H9 (cell line): Measurements from ENCODE around the gene KANSL1. TPM values are rescaled to one million over a fixed set of nuclear protein-coding genes. Genes with fewer than 3 reads are reported as not detected.
A peak's percentile ranks its signal among the peaks of the same experiment; 100 is the strongest.

ENCODE experiments used
- DNase-seq: peaks from one replicate; pipeline ENCODE4 v3.0.0-alpha.2; 2017
- H2AFZ ChIP-seq: one replicate; pipeline ENCODE4 v1.6.1; 2013; ENCODE audit warnings: mild to moderate bottlenecking, low read length, control low read depth, moderate library complexity
- H2AK5ac ChIP-seq: 2 replicates; pipeline ENCODE4 v1.6.1; 2013; ENCODE audit warnings: low read length, control low read depth, mixed read lengths; ENCODE audit not compliant: insufficient read length
- H2BK120ac ChIP-seq: one replicate; pipeline ENCODE4 v1.6.1; 2013; ENCODE audit warnings: low read depth, mild to moderate bottlenecking, low read length, control low read depth, inconsistent platforms; ENCODE audit not compliant: poor library complexity, severe bottlenecking
- H2BK12ac ChIP-seq: 2 replicates; pipeline ENCODE4 v1.6.1; 2013; ENCODE audit warnings: low read length, control low read depth, mixed read lengths, low read depth; ENCODE audit not compliant: insufficient read length
- H2BK15ac ChIP-seq: 2 replicates; pipeline ENCODE4 v1.6.1; 2013; ENCODE audit warnings: low read depth, low read length, control low read depth
- H2BK20ac ChIP-seq: one replicate; pipeline ENCODE4 v1.6.1; 2013; ENCODE audit warnings: low read depth, mild to moderate bottlenecking, low read length, control low read depth, inconsistent platforms; ENCODE audit not compliant: poor library complexity, severe bottlenecking
- H2BK5ac ChIP-seq: 2 replicates; pipeline ENCODE4 v1.6.1; 2013; ENCODE audit warnings: low read length, control low read depth, mixed read lengths; ENCODE audit not compliant: insufficient read length
- H3K14ac ChIP-seq: 2 replicates; pipeline ENCODE4 v1.6.1; 2013; ENCODE audit warnings: low read length, control low read depth; ENCODE audit not compliant: insufficient read depth
- H3K18ac ChIP-seq: 2 replicates; pipeline ENCODE4 v1.6.1; 2013; ENCODE audit warnings: low read depth, mild to moderate bottlenecking, mixed read lengths, low read length, control low read depth; ENCODE audit not compliant: insufficient read length
- H3K23ac ChIP-seq: 2 replicates; pipeline ENCODE4 v1.6.1; 2013; ENCODE audit warnings: low read length, control low read depth, mixed read lengths, low read depth; ENCODE audit not compliant: insufficient read length
- H3K23me2 ChIP-seq: 2 replicates; pipeline ENCODE4 v1.6.1; 2013; ENCODE audit warnings: low read depth, mild to moderate bottlenecking, mixed read lengths, low read length, control low read depth; ENCODE audit not compliant: insufficient read length, poor library complexity, severe bottlenecking
- H3K27ac ChIP-seq: 2 replicates; pipeline ENCODE4 v1.5.1; 2013; ENCODE audit warnings: low read length, control low read depth, mixed read lengths, low read depth; ENCODE audit not compliant: insufficient read length
- H3K27me3 ChIP-seq: 2 replicates; pipeline ENCODE4 v1.6.1; 2013; ENCODE audit warnings: low read length, control low read depth, inconsistent platforms; ENCODE audit not compliant: insufficient read depth
- H3K4ac ChIP-seq: 2 replicates; pipeline ENCODE4 v1.6.1; 2013; ENCODE audit warnings: low read depth, mild to moderate bottlenecking, control low read depth, inconsistent platforms, low read length, moderate library complexity
- H3K4me1 ChIP-seq: 2 replicates; pipeline ENCODE4 v1.6.1; 2013; ENCODE audit warnings: low read length, control low read depth, inconsistent platforms; ENCODE audit not compliant: insufficient read depth
- H3K4me2 ChIP-seq: 2 replicates; pipeline ENCODE4 v1.6.1; 2013; ENCODE audit warnings: low read length, control low read depth, mixed read lengths; ENCODE audit not compliant: insufficient read length, insufficient read depth
- H3K56ac ChIP-seq: 2 replicates; pipeline ENCODE4 v1.6.1; 2013; ENCODE audit warnings: low read depth, mild to moderate bottlenecking, mixed read lengths, low read length, control low read depth; ENCODE audit not compliant: insufficient read length
- H3K79me1 ChIP-seq: 2 replicates; pipeline ENCODE4 v1.6.1; 2013; ENCODE audit warnings: low read depth, mild to moderate bottlenecking, moderate library complexity, low read length, control low read depth, inconsistent platforms; ENCODE audit not compliant: insufficient read depth, poor library complexity, severe bottlenecking
- H3K79me2 ChIP-seq: 2 replicates; pipeline ENCODE4 v1.6.1; 2013; ENCODE audit warnings: low read length, control low read depth, inconsistent platforms; ENCODE audit not compliant: insufficient read depth
- H3K9ac ChIP-seq: 2 replicates; pipeline ENCODE4 v1.6.1; 2013; ENCODE audit warnings: low read length, control low read depth, mixed read lengths; ENCODE audit not compliant: insufficient read length; ENCODE audit errors: extremely low read depth
- H3K9me3 ChIP-seq: one replicate; pipeline ENCODE4 v1.6.1; 2013; ENCODE audit warnings: low read depth, low read length, inconsistent platforms; ENCODE audit not compliant: control insufficient read depth
- H3T11ph ChIP-seq: one replicate; pipeline ENCODE4 v1.6.1; 2013; ENCODE audit warnings: mild to moderate bottlenecking, low read length, control low read depth, inconsistent platforms
- H4K20me1 ChIP-seq: one replicate; pipeline ENCODE4 v1.6.1; 2013; ENCODE audit not compliant: control insufficient read depth, insufficient read length, insufficient read depth
- H4K5ac ChIP-seq: 2 replicates; pipeline ENCODE4 v1.6.1; 2013; ENCODE audit warnings: low read depth, mild to moderate bottlenecking, mixed read lengths, low read length, control low read depth; ENCODE audit not compliant: insufficient read length
- H4K8ac ChIP-seq: replicated peaks from 2 replicates; pipeline ENCODE4 v1.6.1; 2013; ENCODE audit warnings: low read length, control low read depth, mixed read lengths, low read depth; ENCODE audit not compliant: insufficient read length
- H4K91ac ChIP-seq: 2 replicates; pipeline ENCODE4 v1.6.1; 2013; ENCODE audit warnings: low read depth, mild to moderate bottlenecking, moderate library complexity, mixed read lengths, low read length, control low read depth; ENCODE audit not compliant: insufficient read length
- H3K27ac Mint-ChIP-seq, 3 experiments: 2 replicates in 2 of 3; 3 replicates in 1 of 3; pipeline ENCODE4 v1.8.0; 2020 to 2021; ENCODE audit warnings: mixed read lengths in 3 of 3, mild to moderate bottlenecking in 1 of 3, moderate library complexity in 1 of 3
- H3K27me3 Mint-ChIP-seq: 2 replicates; pipeline ENCODE4 v1.8.0; 2021; ENCODE audit warnings: low read depth, mild to moderate bottlenecking, moderate library complexity, mixed read lengths
- H3K36me3 Mint-ChIP-seq, 3 experiments: 2 replicates in 2 of 3; 3 replicates in 1 of 3; pipeline ENCODE4 v1.8.0; 2020 to 2021; ENCODE audit warnings: low read depth in 3 of 3, mixed read lengths in 3 of 3; ENCODE audit not compliant: insufficient read depth in 1 of 3
- H3K4me1 Mint-ChIP-seq, 2 experiments: 2 replicates each; pipeline ENCODE4 v1.8.0; 2020; ENCODE audit warnings: mixed read lengths in 2 of 2
- H3K4me3 Mint-ChIP-seq, 2 experiments: 2 replicates in 1 of 2; 3 replicates in 1 of 2; pipeline ENCODE4 v1.8.0; 2020 to 2021; ENCODE audit warnings: mild to moderate bottlenecking in 2 of 2, mixed read lengths in 2 of 2, moderate library complexity in 1 of 2
- H3K9me3 Mint-ChIP-seq, 2 experiments: 2 replicates in 1 of 2; 3 replicates in 1 of 2; pipeline ENCODE4 v1.8.0; 2020; ENCODE audit warnings: mild to moderate bottlenecking in 2 of 2, mixed read lengths in 2 of 2, moderate library complexity in 1 of 2
- CTCF ChIP-seq: fragments of 200-600 bp; sonication (generic); conservative IDR thresholded peaks from 3 replicates; pipeline ENCODE4 v1.8.0; 2021; ENCODE audit warnings: antibody characterized with exemption, mild to moderate bottlenecking
- WGBS: extraction: QIAGEN DNeasy Blood & Tissue Kit; methylation state at CpG from one replicate; pipeline ENCODE4 v1.1.7; 2013; ENCODE audit warnings: missing lambda C conversion rate, low lambda C conversion rate, mixed read lengths; ENCODE audit not compliant: insufficient read length; ENCODE audit errors: extremely low coverage; 5-methylcytosine and 5-hydroxymethylcytosine counted together
- total RNA-seq: library from RNA; stranded (reverse); gene quantifications from 2 replicates; pipeline ENCODE4 v1.2.1, GENCODE V29; 2021

The KANSL1 gene
- total RNA-seq, 1 experiment from 2014 or later = 114 TPM

GRCh38 chr17:46128453-46128852, 64.8 kb downstream of the KANSL1 start:
- H3K79me1 ChIP-seq = peaks cover 3% of the 10 kb centered on the region
- no peak overlapping the region for H3K4ac ChIP-seq
- H3K36me3 Mint-ChIP-seq = peaks cover 0 to 8% (median 4%) of the 10 kb centered on the region in 3 experiments; a peak in 3 of 7 replicates
- no CpG with 5 or more reads among the region's 4 CpGs for WGBS
- H2BK12ac ChIP-seq = no peak overlapping the region
- no peak overlapping the region for H3K4me2 ChIP-seq
- H4K91ac ChIP-seq = no peak overlapping the region
- H2AK5ac ChIP-seq = no peak overlapping the region
- DNase-seq = no peak
- no peak overlapping the region for H3K4me3 Mint-ChIP-seq
- no peak for TF ChIP-seq CTCF
- no peaks in the 10 kb centered on the region for H3K23me2 ChIP-seq
- peaks cover 2% of the 10 kb centered on the region; the same call in 1 of the 2 replicates for H3K4me1 ChIP-seq
- no peaks in the 10 kb centered on the region for H3K9me3 Mint-ChIP-seq
- H2BK20ac ChIP-seq = no peak overlapping the region
- H3K56ac ChIP-seq = no peak overlapping the region
- H2BK5ac ChIP-seq = no peak overlapping the region
- no peak overlapping the region for H3K23ac ChIP-seq
- H2BK120ac ChIP-seq = no peak overlapping the region
- H4K8ac ChIP-seq = no peak overlapping the region
- H3K14ac ChIP-seq = no peak overlapping the region
- no peaks in the 10 kb centered on the region for H3K9me3 ChIP-seq
- H4K5ac ChIP-seq = no peak overlapping the region
- H3K18ac ChIP-seq = no peak overlapping the region
- H3K27ac Mint-ChIP-seq = peak overlapping the region in 1 of 3 experiments; percentile 33; a peak in 1 of 7 replicates
- H3K27ac ChIP-seq = no peak overlapping the region
- no peak overlapping the region for H2AFZ ChIP-seq
- H3K79me2 ChIP-seq = peaks cover 75% of the 10 kb centered on the region
- H3K27me3 ChIP-seq = no peaks in the 10 kb centered on the region
- no peaks in the 10 kb centered on the region for H4K20me1 ChIP-seq
- H3K27me3 Mint-ChIP-seq = no peaks in the 10 kb centered on the region
- peaks cover 67 to 76% of the 10 kb centered on the region in 2 experiments for H3K4me1 Mint-ChIP-seq
- no peak overlapping the region for H3T11ph ChIP-seq
- H3K9ac ChIP-seq = no peak overlapping the region
- no peak overlapping the region for H2BK15ac ChIP-seq
